Measurements from ENCODE around the gene FBXW11. TPM values are rescaled to one million over a fixed set of nuclear protein-coding genes. Genes with fewer than 3 reads are reported as not detected.

The FBXW11 gene
- total RNA-seq, 1 experiment from 2014 or later, result 54.8 TPM

DNA sequence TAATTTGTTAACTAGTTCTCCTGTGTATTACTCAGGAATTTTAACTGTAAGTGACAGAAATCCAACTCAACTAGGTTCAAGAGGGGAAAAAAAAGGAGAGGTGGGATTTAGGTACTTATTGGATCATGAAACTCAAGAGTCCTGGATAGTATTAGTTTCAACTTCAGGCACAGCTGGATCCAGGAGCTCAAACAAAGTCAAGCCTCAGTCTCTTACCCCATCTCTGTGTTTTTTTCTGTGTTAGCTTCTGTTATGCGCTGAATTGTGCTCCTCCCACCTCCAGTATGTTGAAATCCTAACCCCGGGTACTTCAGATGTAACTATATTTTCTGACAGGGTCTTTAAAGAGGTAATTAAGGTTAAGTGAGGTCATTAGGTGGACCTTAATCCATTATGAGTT lies 167.3 kb downstream of the FBXW11 start:
- CTCF ChIA-PET, result no interaction called here
- H3K9me2 ChIP-seq (ENCODE audit: insufficient read depth), result no peaks in the 10 kb centered on the region
- no peak for TF ChIP-seq EZH2 (IDR thresholded peaks at IDR 0.05; ENCODE audit: low read depth)
- TF ChIP-seq, protein P1, sequence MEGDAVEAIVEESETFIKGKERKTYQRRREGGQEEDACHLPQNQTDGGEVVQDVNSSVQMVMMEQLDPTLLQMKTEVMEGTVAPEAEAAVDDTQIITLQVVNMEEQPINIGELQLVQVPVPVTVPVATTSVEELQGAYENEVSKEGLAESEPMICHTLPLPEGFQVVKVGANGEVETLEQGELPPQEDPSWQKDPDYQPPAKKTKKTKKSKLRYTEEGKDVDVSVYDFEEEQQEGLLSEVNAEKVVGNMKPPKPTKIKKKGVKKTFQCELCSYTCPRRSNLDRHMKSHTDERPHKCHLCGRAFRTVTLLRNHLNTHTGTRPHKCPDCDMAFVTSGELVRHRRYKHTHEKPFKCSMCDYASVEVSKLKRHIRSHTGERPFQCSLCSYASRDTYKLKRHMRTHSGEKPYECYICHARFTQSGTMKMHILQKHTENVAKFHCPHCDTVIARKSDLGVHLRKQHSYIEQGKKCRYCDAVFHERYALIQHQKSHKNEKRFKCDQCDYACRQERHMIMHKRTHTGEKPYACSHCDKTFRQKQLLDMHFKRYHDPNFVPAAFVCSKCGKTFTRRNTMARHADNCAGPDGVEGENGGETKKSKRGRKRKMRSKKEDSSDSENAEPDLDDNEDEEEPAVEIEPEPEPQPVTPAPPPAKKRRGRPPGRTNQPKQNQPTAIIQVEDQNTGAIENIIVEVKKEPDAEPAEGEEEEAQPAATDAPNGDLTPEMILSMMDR (conservative IDR thresholded peaks at IDR 0.05), result no peak
- no peaks in the 10 kb centered on the region for H3K27me3 ChIP-seq (ENCODE audit: insufficient read depth, low read depth)
- no peak overlapping the region for H3K27ac ChIP-seq
- no peaks in the 10 kb centered on the region for H3K4me1 ChIP-seq (replicated peaks; ENCODE audit: insufficient read depth)
- H3K4me2 ChIP-seq, result no peak overlapping the region
- no peaks in the 10 kb centered on the region for H3K9me3 ChIP-seq (ENCODE audit: insufficient read depth, low read depth)
- intact Hi-C loops (cut with micrococcal nuclease; ENCODE audit: unreplicated experiment), result no loop called here
- no peak for DNase-seq
- no peaks in the 10 kb centered on the region for H4K20me1 ChIP-seq (ENCODE audit: insufficient read depth)
- no peaks in the 10 kb centered on the region for H3F3A ChIP-seq (ENCODE audit: insufficient read depth, low read depth)
- no peaks in the 10 kb centered on the region for H3K79me2 ChIP-seq (ENCODE audit: low read depth)
- POLR2A ChIA-PET (ENCODE audit: unreplicated experiment), result no interaction called here
- H3K4me3 ChIP-seq, result no peak overlapping the region
- no TSS peak for BruUV-seq (replicated peaks)
- H3K36me3 ChIP-seq (ENCODE audit: low read depth), result no peaks in the 10 kb centered on the region
- no peak overlapping the region for H2AFZ ChIP-seq

DNA sequence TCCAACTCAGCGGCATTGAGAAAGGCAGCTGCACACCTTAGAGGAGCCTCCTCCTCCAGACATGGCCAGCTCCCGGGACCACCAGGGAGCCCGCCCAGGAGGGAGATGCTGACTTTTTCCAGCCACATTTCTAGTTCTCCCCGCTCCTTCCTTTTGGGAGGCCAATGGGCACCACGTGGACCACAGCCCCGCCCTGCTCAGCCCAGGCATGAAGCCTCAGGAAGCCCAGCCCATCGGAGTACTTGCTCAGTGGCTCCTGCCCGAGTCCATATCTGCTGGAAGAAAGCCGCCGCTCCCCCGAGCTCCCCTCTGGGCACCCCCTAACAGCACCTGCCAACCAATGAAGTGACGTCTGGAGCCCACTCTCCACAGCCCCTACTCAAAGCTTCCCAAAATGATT lies 168.4 kb downstream of the FBXW11 start:
- no peak for DNase-seq
- intact Hi-C loops (cut with micrococcal nuclease; ENCODE audit: unreplicated experiment), result no loop called here
- CTCF ChIA-PET, result no interaction called here
- Histone ChIP-seq H3K4me2 (no peak overlapping the region), H3K4me1 (replicated peaks; ENCODE audit: insufficient read depth) (no peaks in the 10 kb centered on the region), H3K4me3 (no peak overlapping the region), H4K20me1 (ENCODE audit: insufficient read depth) (no peaks in the 10 kb centered on the region), H3K9me2 (ENCODE audit: insufficient read depth) (no peaks in the 10 kb centered on the region), H2AFZ (no peak overlapping the region), H3K36me3 (ENCODE audit: low read depth) (no peaks in the 10 kb centered on the region), H3K79me2 (ENCODE audit: low read depth) (no peaks in the 10 kb centered on the region), H3K27me3 (ENCODE audit: insufficient read depth, low read depth) (no peaks in the 10 kb centered on the region), H3F3A (ENCODE audit: insufficient read depth, low read depth) (no peaks in the 10 kb centered on the region), H3K9me3 (ENCODE audit: insufficient read depth, low read depth) (no peaks in the 10 kb centered on the region), H3K27ac (no peak overlapping the region)
- POLR2A ChIA-PET (ENCODE audit: unreplicated experiment), result no interaction called here
- TF ChIP-seq, protein P1 (conservative IDR thresholded peaks at IDR 0.05), result no peak
- TF ChIP-seq EZH2 (IDR thresholded peaks at IDR 0.05; ENCODE audit: low read depth), result no peak
- BruUV-seq (replicated peaks), result no TSS peak

DNA sequence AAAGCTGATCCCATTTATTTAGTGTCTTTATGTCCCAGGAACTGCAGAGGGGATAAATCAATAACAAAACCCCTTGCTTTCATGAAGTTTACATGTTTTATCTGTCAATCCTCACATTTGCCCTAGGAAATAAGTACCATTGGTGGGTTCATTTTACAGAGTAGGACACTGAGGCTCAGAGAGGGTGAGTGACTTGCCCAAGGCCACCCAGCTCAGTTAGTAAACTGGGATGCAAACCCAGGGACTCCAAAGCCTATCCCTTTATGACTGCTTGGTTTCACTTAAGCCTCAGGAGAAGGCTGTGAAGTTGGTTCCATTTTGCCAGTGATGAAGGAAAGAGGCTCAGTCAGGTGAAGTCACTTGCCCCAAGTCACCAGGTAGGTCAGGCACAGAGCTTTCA lies 168.9 kb downstream of the FBXW11 start:
- intact Hi-C loops (cut with micrococcal nuclease; ENCODE audit: unreplicated experiment), result no loop called here
- Histone ChIP-seq H3K9me3 (ENCODE audit: insufficient read depth, low read depth) (no peaks in the 10 kb centered on the region), H3K36me3 (ENCODE audit: low read depth) (no peaks in the 10 kb centered on the region), H3K4me3 (no peak overlapping the region), H3K4me2 (no peak overlapping the region), H3K79me2 (ENCODE audit: low read depth) (no peaks in the 10 kb centered on the region), H3K27me3 (ENCODE audit: insufficient read depth, low read depth) (no peaks in the 10 kb centered on the region), H3K27ac (no peak overlapping the region), H2AFZ (no peak overlapping the region), H4K20me1 (ENCODE audit: insufficient read depth) (no peaks in the 10 kb centered on the region), H3K9me2 (ENCODE audit: insufficient read depth) (no peaks in the 10 kb centered on the region), H3K4me1 (replicated peaks; ENCODE audit: insufficient read depth) (no peaks in the 10 kb centered on the region), H3F3A (ENCODE audit: insufficient read depth, low read depth) (no peaks in the 10 kb centered on the region)
- no peak for DNase-seq
- ChIA-PET POLR2A (ENCODE audit: unreplicated experiment) (no interaction called here), CTCF (no interaction called here)
- BruUV-seq (replicated peaks), result no TSS peak
- TF ChIP-seq, protein P1 (conservative IDR thresholded peaks at IDR 0.05), result no peak
- TF ChIP-seq EZH2 (IDR thresholded peaks at IDR 0.05; ENCODE audit: low read depth), result no peak
